NT2/D1 (cell line): ENCODE data around the gene PIEZO1.

Source experiments
- DNase-seq: peaks from one replicate; pipeline ENCODE4 v3.0.0-alpha.2; 2011; ENCODE audit warnings: low read depth, low spot score
- H3K27me3 ChIP-seq: 2 replicates; pipeline ENCODE4 v1.6.0; 2011; ENCODE audit warnings: mild to moderate bottlenecking; ENCODE audit not compliant: insufficient read length, insufficient read depth
- H3K36me3 ChIP-seq: 2 replicates; pipeline ENCODE4 v1.6.1; 2011; ENCODE audit warnings: mild to moderate bottlenecking, low read length, mixed read lengths; ENCODE audit not compliant: insufficient read depth, insufficient read length
- H3K4me1 ChIP-seq: 2 replicates; pipeline ENCODE4 v1.5.1; 2011; ENCODE audit not compliant: insufficient read depth, insufficient read length
- H3K4me3 ChIP-seq: 2 replicates; pipeline ENCODE4 v1.5.1; 2011; ENCODE audit warnings: low read depth; ENCODE audit not compliant: insufficient read length
- H3K9ac ChIP-seq: 2 replicates; pipeline ENCODE4 v1.6.0; 2011; ENCODE audit warnings: low read depth; ENCODE audit not compliant: insufficient read length
- H3K9me3 ChIP-seq: 2 replicates; pipeline ENCODE4 v1.5.1; 2011; ENCODE audit warnings: mild to moderate bottlenecking, low read length; ENCODE audit not compliant: insufficient read depth
- SUZ12 ChIP-seq: IDR thresholded peaks from 2 replicates; pipeline ENCODE4 v1.6.1; 2011; ENCODE audit not compliant: insufficient read length, insufficient read depth; ENCODE audit errors: extremely low read depth
- YY1 ChIP-seq: IDR thresholded peaks from 2 replicates; pipeline ENCODE4 v1.6.1; 2011; ENCODE audit not compliant: insufficient read length, insufficient read depth
- ZNF274 ChIP-seq: IDR thresholded peaks from 2 replicates; pipeline ENCODE4 v1.6.1; 2011; ENCODE audit warnings: mild to moderate bottlenecking, low read depth, low read length

PIEZO1 gene

GRCh38 chr16:88736496-88736895 is 48.5 kb downstream of the PIEZO1 start:
- H3K9ac ChIP-seq = no peak overlapping the region
- peaks cover 6% of the 10 kb centered on the region for H3K4me1 ChIP-seq
- H3K4me3 ChIP-seq = no peak overlapping the region
- H3K9me3 ChIP-seq = no peaks in the 10 kb centered on the region
- peaks cover 87% of the 10 kb centered on the region for H3K36me3 ChIP-seq
- TF ChIP-seq SUZ12 (no peak), YY1 (no peak), ZNF274 (no peak)
- no peak for DNase-seq
- no peaks in the 10 kb centered on the region for H3K27me3 ChIP-seq

- H3K36me3 ChIP-seq = peaks cover 86% of the 10 kb centered on the region
- peaks cover 6% of the 10 kb centered on the region for H3K4me1 ChIP-seq
- TF ChIP-seq YY1 = no peak
- TF ChIP-seq SUZ12 = no peak
- no peak for TF ChIP-seq ZNF274
- H3K9me3 ChIP-seq = no peaks in the 10 kb centered on the region
- H3K4me3 ChIP-seq = no peak overlapping the region
- no peak for DNase-seq
- H3K27me3 ChIP-seq = no peaks in the 10 kb centered on the region
- no peak overlapping the region for H3K9ac ChIP-seq
Observed at GRCh38 chr16:88736088-88736487, 48.9 kb downstream of the PIEZO1 start.

GRCh38 chr16:88735616-88736015 is 49.4 kb downstream of the PIEZO1 start:
- no peak for DNase-seq
- no peak overlapping the region for H3K9ac ChIP-seq
- H3K4me1 ChIP-seq = peaks cover 6% of the 10 kb centered on the region
- peaks cover 86% of the 10 kb centered on the region for H3K36me3 ChIP-seq
- H3K27me3 ChIP-seq = no peaks in the 10 kb centered on the region
- TF ChIP-seq ZNF274 (no peak), SUZ12 (no peak), YY1 (no peak)
- no peak overlapping the region for H3K4me3 ChIP-seq
- H3K9me3 ChIP-seq = no peaks in the 10 kb centered on the region

GRCh38 chr16:88735121-88735520 is 49.9 kb downstream of the PIEZO1 start:
- H3K4me1 ChIP-seq = peaks cover 6% of the 10 kb centered on the region
- H3K36me3 ChIP-seq = peaks cover 83% of the 10 kb centered on the region
- no peak for DNase-seq
- no peaks in the 10 kb centered on the region for H3K27me3 ChIP-seq
- TF ChIP-seq ZNF274 (no peak), SUZ12 (no peak), YY1 (no peak)
- H3K4me3 ChIP-seq = no peak overlapping the region
- H3K9me3 ChIP-seq = no peaks in the 10 kb centered on the region
- no peak overlapping the region for H3K9ac ChIP-seq

GRCh38 chr16:88734361-88734728 is 50.7 kb downstream of the PIEZO1 start:
- Histone ChIP-seq H3K9ac (no peak overlapping the region), H3K4me1 (peaks cover 6% of the 10 kb centered on the region), H3K4me3 (no peak overlapping the region), H3K36me3 (peaks cover 81% of the 10 kb centered on the region), H3K27me3 (no peaks in the 10 kb centered on the region), H3K9me3 (no peaks in the 10 kb centered on the region)
- DNase-seq = no peak
- TF ChIP-seq YY1 (no peak), SUZ12 (no peak), ZNF274 (no peak)

- TF ChIP-seq YY1 (no peak), ZNF274 (no peak), SUZ12 (no peak)
- Histone ChIP-seq H3K36me3 (peaks cover 80% of the 10 kb centered on the region), H3K9ac (no peak overlapping the region), H3K4me1 (peaks cover 6% of the 10 kb centered on the region), H3K4me3 (no peak overlapping the region), H3K27me3 (no peaks in the 10 kb centered on the region), H3K9me3 (no peaks in the 10 kb centered on the region)
- DNase-seq = no peak
Observed at GRCh38 chr16:88733630-88734360, 51.2 kb downstream of the PIEZO1 start.

GRCh38 chr16:88732961-88733294 is 52.1 kb downstream of the PIEZO1 start:
- H3K4me1 ChIP-seq = peaks cover 8% of the 10 kb centered on the region

More at GRCh38 chr16:88732961-88733294, 52.1 kb downstream of the PIEZO1 start:
- Histone ChIP-seq H3K9me3 (no peaks in the 10 kb centered on the region), H3K4me3 (no peak overlapping the region), H3K36me3 (peaks cover 75% of the 10 kb centered on the region), H3K27me3 (no peaks in the 10 kb centered on the region), H3K9ac (no peak overlapping the region)
- no peak for DNase-seq
- TF ChIP-seq ZNF274 (no peak), SUZ12 (no peak), YY1 (no peak)
